ENCODE data around the gene COQ5.

Gene COQ5

GRCh38 chr12:120481022-120481767, 47.8 kb downstream of the COQ5 start:
- no peaks in the 10 kb centered on the region for H3K4me1 Mint-ChIP-seq
- DNase-seq, result no peak
- no peaks in the 10 kb centered on the region for H3K36me3 Mint-ChIP-seq
- peaks cover 3% of the 10 kb centered on the region for H3K27me3 Mint-ChIP-seq
- no peak overlapping the region for H3K4me3 Mint-ChIP-seq
- H3K27ac Mint-ChIP-seq, result no peak overlapping the region
- H3K9me3 Mint-ChIP-seq, result no peaks in the 10 kb centered on the region
- CTCF ChIA-PET, result interaction anchor here (1.0 kb wide), 1 partner anchor 11 kb away, joined by 4 read pairs; the partner anchor contains the start of gene SRSF9

- H3K4me1 Mint-ChIP-seq, result no peaks in the 10 kb centered on the region
- H3K4me3 Mint-ChIP-seq, result no peak overlapping the region
- no peaks in the 10 kb centered on the region for H3K9me3 Mint-ChIP-seq
- H3K27me3 Mint-ChIP-seq, result peaks cover 4% of the 10 kb centered on the region
- DNase-seq, result no peak
- H3K36me3 Mint-ChIP-seq, result no peaks in the 10 kb centered on the region
- CTCF ChIA-PET, result interaction anchor here (0.9 kb wide), 1 partner anchor 10 kb away, joined by 5 read pairs; no protein-coding TSS in a partner anchor
- H3K27ac Mint-ChIP-seq, result no peak overlapping the region
Measured at GRCh38 chr12:120480211-120480610, 48.7 kb downstream of the COQ5 start.

- H3K27me3 Mint-ChIP-seq, result peaks cover 4% of the 10 kb centered on the region
- CTCF ChIA-PET, result interaction anchor here (0.9 to 1.0 kb wide), 2 partner anchors 9 to 20 kb away, joined by 4 to 5 read pairs; no protein-coding TSS in a partner anchor
- no peaks in the 10 kb centered on the region for H3K9me3 Mint-ChIP-seq
- H3K27ac Mint-ChIP-seq, result no peak overlapping the region
- no peak overlapping the region for H3K4me3 Mint-ChIP-seq
- no peaks in the 10 kb centered on the region for H3K36me3 Mint-ChIP-seq
- H3K4me1 Mint-ChIP-seq, result no peaks in the 10 kb centered on the region
- no peak for DNase-seq
Measured at GRCh38 chr12:120479458-120479857, 49.5 kb downstream of the COQ5 start.

- H3K4me3 Mint-ChIP-seq, result no peak overlapping the region
- no peak overlapping the region for H3K27ac Mint-ChIP-seq
- peaks cover 8% of the 10 kb centered on the region for H3K4me1 Mint-ChIP-seq
- DNase-seq, result no peak
- CTCF ChIA-PET, result no interaction called here
- peaks cover 11% of the 10 kb centered on the region for H3K27me3 Mint-ChIP-seq
- H3K36me3 Mint-ChIP-seq, result no peaks in the 10 kb centered on the region
- no peaks in the 10 kb centered on the region for H3K9me3 Mint-ChIP-seq
Measured at GRCh38 chr12:120475643-120476042, 53.3 kb downstream of the COQ5 start.

DNA sequence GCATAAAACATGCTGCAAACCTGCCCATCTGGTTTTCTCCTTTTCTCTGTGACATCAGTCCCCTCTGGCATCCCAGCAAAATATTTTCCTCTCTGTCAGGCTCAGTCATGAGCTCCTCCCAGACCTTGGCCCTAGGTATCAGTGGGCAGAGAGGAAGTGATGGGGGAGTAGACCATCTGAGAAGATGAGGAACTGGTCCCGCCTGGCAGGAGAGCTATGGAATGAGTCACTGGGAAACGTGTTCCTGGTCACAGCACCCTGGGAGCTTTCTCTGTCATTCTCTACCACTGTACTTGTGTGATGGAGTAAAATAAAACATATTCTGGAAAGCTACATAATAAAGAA, 54.4 kb downstream of the COQ5 start:
- no peak overlapping the region for H3K4me3 Mint-ChIP-seq
- CTCF ChIA-PET, result interaction anchor here (1.1 kb wide), 1 partner anchor 19 kb away, joined by 4 read pairs; no protein-coding TSS in a partner anchor
- H3K9me3 Mint-ChIP-seq, result no peaks in the 10 kb centered on the region
- H3K27me3 Mint-ChIP-seq, result peaks cover 11% of the 10 kb centered on the region
- no peak for DNase-seq
- peaks cover 14% of the 10 kb centered on the region for H3K4me1 Mint-ChIP-seq
- no peak overlapping the region for H3K27ac Mint-ChIP-seq
- peaks cover 2% of the 10 kb centered on the region for H3K36me3 Mint-ChIP-seq

- H3K9me3 Mint-ChIP-seq, result no peaks in the 10 kb centered on the region
- peaks cover 14% of the 10 kb centered on the region for H3K4me1 Mint-ChIP-seq
- CTCF ChIA-PET, result interaction anchor here (1.1 kb wide), 1 partner anchor 19 kb away, joined by 4 read pairs; no protein-coding TSS in a partner anchor
- DNase-seq, result no peak
- H3K4me3 Mint-ChIP-seq, result no peak overlapping the region
- H3K36me3 Mint-ChIP-seq, result peaks cover 2% of the 10 kb centered on the region
- H3K27ac Mint-ChIP-seq, result no peak overlapping the region
- H3K27me3 Mint-ChIP-seq, result peaks cover 11% of the 10 kb centered on the region
Measured at GRCh38 chr12:120473807-120474615, 54.9 kb downstream of the COQ5 start.

DNA sequence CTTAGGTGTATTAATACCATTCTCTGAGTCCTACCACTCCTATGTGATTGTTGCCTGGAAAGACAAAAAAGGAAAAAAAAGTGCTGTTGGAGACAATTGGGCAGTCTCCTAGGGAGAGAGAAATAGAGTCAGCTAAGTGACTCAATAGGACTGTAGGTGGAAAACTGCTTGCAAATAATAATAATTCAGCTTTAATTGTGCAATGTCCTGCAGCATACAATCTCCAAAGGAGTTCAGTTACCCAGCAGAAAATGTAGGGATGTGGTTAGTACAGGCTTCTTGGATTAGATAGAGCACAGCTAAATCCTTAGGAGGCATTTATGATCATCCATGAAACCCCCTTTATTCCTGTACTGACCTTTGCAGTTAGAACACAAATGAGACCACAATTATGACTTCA, 56.4 kb downstream of the COQ5 start:
- no peak for DNase-seq
- peaks cover 5% of the 10 kb centered on the region for H3K36me3 Mint-ChIP-seq
- H3K27ac Mint-ChIP-seq, result no peak overlapping the region
- H3K27me3 Mint-ChIP-seq, result peaks cover 11% of the 10 kb centered on the region
- CTCF ChIA-PET, result interaction anchor here (1.0 to 1.5 kb wide), 3 partner anchors 13 to 181 kb away, joined by 3 read pairs; no protein-coding TSS in a partner anchor
- H3K9me3 Mint-ChIP-seq, result no peaks in the 10 kb centered on the region
- peaks cover 23% of the 10 kb centered on the region for H3K4me1 Mint-ChIP-seq
- H3K4me3 Mint-ChIP-seq, result no peak overlapping the region

- peaks cover 21% of the 10 kb centered on the region for H3K36me3 Mint-ChIP-seq
- no peak for DNase-seq
- H3K27me3 Mint-ChIP-seq, result peaks cover 7% of the 10 kb centered on the region
- peaks cover 38% of the 10 kb centered on the region for H3K4me1 Mint-ChIP-seq
- peak overlapping the region; percentile 87 for H3K27ac Mint-ChIP-seq
- H3K9me3 Mint-ChIP-seq, result no peaks in the 10 kb centered on the region
- CTCF ChIA-PET, result interaction anchor here (0.7 to 2.6 kb wide), 11 partner anchors 10 to 113 kb away, joined by 3 to 7 read pairs (median 4); partner anchors contain the start of gene COX6A1
- peak overlapping the region; percentile 93 for H3K4me3 Mint-ChIP-seq
Measured at GRCh38 chr12:120470150-120470784, 58.7 kb downstream of the COQ5 start.

DNA sequence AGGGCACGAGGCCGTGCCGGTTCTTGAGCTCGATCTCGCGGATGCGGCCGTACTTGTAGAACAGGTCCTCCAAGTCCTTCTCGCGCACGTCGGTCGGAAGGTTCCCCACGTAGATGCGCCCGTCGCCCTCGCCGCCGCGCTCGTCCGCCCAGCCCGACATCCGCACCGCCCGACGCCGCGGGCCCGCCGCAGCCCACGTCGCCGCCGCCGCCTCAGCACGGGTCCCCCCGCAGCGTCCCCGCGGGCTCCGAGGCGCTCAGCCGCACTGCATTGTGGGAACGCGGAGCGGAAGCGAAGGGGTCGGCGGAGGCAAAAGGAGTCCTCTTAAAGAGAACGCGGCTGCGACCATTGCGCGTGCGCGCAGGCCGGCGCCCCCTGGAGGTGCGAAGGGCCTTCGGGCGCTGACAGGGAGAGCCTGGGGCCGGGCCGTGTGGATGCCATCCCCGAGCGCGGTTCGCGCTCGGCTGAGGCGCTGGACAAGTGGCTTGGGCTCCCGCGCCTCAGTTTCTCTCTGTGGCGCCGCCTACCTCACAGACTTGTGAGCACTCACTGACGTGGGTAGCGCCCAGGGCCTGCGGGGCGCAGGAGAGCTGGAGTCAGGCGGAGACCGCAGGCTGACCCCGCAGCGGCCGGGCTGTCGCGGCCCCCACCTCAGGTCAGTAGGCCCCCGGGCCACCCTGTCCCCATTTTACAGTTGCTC, 59.4 kb downstream of the COQ5 start, which contains the start of gene SRSF9:
Gene SRSF9 (minus strand): TSS at position 299 of the 700 bp plus-strand sequence. CDS start 139 bp downstream, at position 160.
- H3K27me3 Mint-ChIP-seq, result peaks cover 7% of the 10 kb centered on the region
- H3K4me3 Mint-ChIP-seq, result peak within 1 kb of the TSS; percentile 93
- CTCF ChIA-PET, result interaction anchor here (0.7 to 2.6 kb wide), 15 partner anchors 10 to 152 kb away, joined by 3 to 7 read pairs (median 3); partner anchors contain the start of genes COX6A1 and POP5
- H3K27ac Mint-ChIP-seq, result peak within 1 kb of the TSS; percentile 90
- H3K4me1 Mint-ChIP-seq, result peaks cover 39% of the 10 kb centered on the region
- DNase-seq, result peak; percentile 97
- H3K9me3 Mint-ChIP-seq, result no peaks in the 10 kb centered on the region
- peaks cover 24% of the 10 kb centered on the region for H3K36me3 Mint-ChIP-seq

- no peak for DNase-seq
- Mint-ChIP-seq H3K9me3 (no peaks in the 10 kb centered on the region), H3K36me3 (peaks cover 30% of the 10 kb centered on the region), H3K27me3 (peaks cover 4% of the 10 kb centered on the region), H3K4me1 (peaks cover 39% of the 10 kb centered on the region), H3K4me3 (peak overlapping the region; percentile 93), H3K27ac (peak overlapping the region; percentile 90)
- CTCF ChIA-PET, result interaction anchor here (0.8 to 2.6 kb wide), 9 partner anchors 11 to 152 kb away, joined by 3 to 9 read pairs (median 3); partner anchors contain the start of genes COX6A1 and POP5
Measured at GRCh38 chr12:120468821-120469449, 60.0 kb downstream of the COQ5 start.

GRCh38 chr12:120468325-120468820, 60.6 kb downstream of the COQ5 start:
- DNase-seq, result peak; percentile 40
- no peaks in the 10 kb centered on the region for H3K9me3 Mint-ChIP-seq
- H3K36me3 Mint-ChIP-seq, result peaks cover 36% of the 10 kb centered on the region
- H3K4me1 Mint-ChIP-seq, result peaks cover 39% of the 10 kb centered on the region
- peak overlapping the region; percentile 90 for H3K27ac Mint-ChIP-seq
- peak overlapping the region; percentile 93 for H3K4me3 Mint-ChIP-seq
- H3K27me3 Mint-ChIP-seq, result no peaks in the 10 kb centered on the region
- CTCF ChIA-PET, result interaction anchor here (0.7 to 2.6 kb wide), 10 partner anchors 8 to 115 kb away, joined by 3 to 11 read pairs (median 4); partner anchors contain the start of gene COX6A1

- Mint-ChIP-seq H3K27ac (no peak overlapping the region), H3K36me3 (peaks cover 43% of the 10 kb centered on the region), H3K9me3 (no peaks in the 10 kb centered on the region), H3K27me3 (no peaks in the 10 kb centered on the region), H3K4me1 (peaks cover 39% of the 10 kb centered on the region), H3K4me3 (peak overlapping the region; percentile 93)
- DNase-seq, result no peak
- CTCF ChIA-PET, result interaction anchor here (0.7 to 2.8 kb wide), 5 partner anchors 8 to 28 kb away, joined by 3 to 14 read pairs (median 11); no protein-coding TSS in a partner anchor
Measured at GRCh38 chr12:120467439-120467838, 61.5 kb downstream of the COQ5 start.
